GM12878 (cell line): Measurements from ENCODE around the gene KIRREL2. TPM values are rescaled to one million over a fixed set of nuclear protein-coding genes. Genes with fewer than 3 reads are reported as not detected.

ENCODE experiments used
- ATAC-seq: fragments of 200-7000 bp; cut with Tn5 transposase; 3 replicates; pipeline ENCODE4 v1.9.1; 2020; ENCODE audit warnings: mild to moderate bottlenecking, moderate library complexity
- BruUV-seq: library from RNA; stranded (reverse); fragments of 400-500 nt; replicated peaks from 2 replicates; lab custom pipeline; 2021; lab: Mats Ljungman, UMichigan
- CTCF ChIA-PET: fragments of 300-600 bp; sonication (Branson Sonifier 250); formaldehyde crosslinking; extraction: SDS; loops from one replicate; lab custom pipeline; 2021; ENCODE audit warnings: inconsistent platforms; lab: Yijun Ruan, JAX
- POLR2A ChIA-PET: fragments of 350-600 bp; formaldehyde crosslinking; extraction: SDS; loops from one replicate; lab custom pipeline; 2021; ENCODE audit warnings: inconsistent platforms; lab: Charles Lee
- RAD21 ChIA-PET: fragments of 300-600 bp; sonication (Branson Sonifier 250); formaldehyde crosslinking; loops from one replicate; lab custom pipeline; 2023; ENCODE audit warnings: antibody characterized with exemption; ENCODE audit not compliant: unreplicated experiment; lab: Charles Lee
- SMC1A ChIA-PET: fragments of 300-600 bp; sonication (Branson Sonifier 250); formaldehyde crosslinking; loops from one replicate; lab custom pipeline; 2023; ENCODE audit not compliant: unreplicated experiment, uncharacterized antibody; lab: Charles Lee
- DNase-seq: peaks from one replicate; pipeline ENCODE4 v3.0.0-alpha.2; 2011; ENCODE audit warnings: low read depth, low spot score
- FAIRE-seq: peaks from 3 replicates; lab custom pipeline; 2011; peaks lifted over from hg19 to GRCh38; lab: Jason Lieb, UNC
- H2AFZ ChIP-seq: 2 replicates; pipeline ENCODE4 v1.6.0; 2011; ENCODE audit warnings: low read depth, low read length, control low read depth; ENCODE audit not compliant: control insufficient read depth
- H3K27ac ChIP-seq: 2 replicates; pipeline ENCODE4 v1.5.1; 2011; ENCODE audit warnings: control low read depth; ENCODE audit not compliant: control insufficient read depth, insufficient read depth
- H3K27me3 ChIP-seq, 2 experiments: replicated peaks in 1 of 2; 2 replicates each; pipeline versions ENCODE4 v1.6.0 to v1.6.1; 2011; ENCODE audit warnings: low read length in 1 of 2; ENCODE audit not compliant: control insufficient read depth in 2 of 2, insufficient read depth in 2 of 2
- H3K36me3 ChIP-seq, 2 experiments: 2 replicates each; pipeline ENCODE4 v1.5.1; 2011; ENCODE audit warnings: low read length in 1 of 2; ENCODE audit not compliant: control insufficient read depth in 2 of 2, insufficient read depth in 2 of 2
- H3K4me1 ChIP-seq: 2 replicates; pipeline ENCODE4 v1.6.1; 2011; ENCODE audit warnings: mild to moderate bottlenecking, low read length, moderate library complexity, mixed read lengths; ENCODE audit not compliant: control insufficient read depth, insufficient read depth
- H3K4me2 ChIP-seq: 2 replicates; pipeline ENCODE4 v1.6.0; 2011; ENCODE audit warnings: control low read depth; ENCODE audit not compliant: control insufficient read depth, insufficient read depth
- H3K4me3 ChIP-seq: fragments of 200-600 bp; sonication (generic); 2 replicates; pipeline ENCODE4 v1.5.1; 2016
- H3K79me2 ChIP-seq: 2 replicates; pipeline ENCODE4 v1.6.0; 2011; ENCODE audit warnings: low read length; ENCODE audit not compliant: control insufficient read depth, insufficient read depth
- H3K9ac ChIP-seq: 2 replicates; pipeline ENCODE4 v1.8.0; 2011; ENCODE audit warnings: low read length, control low read depth, mixed read lengths; ENCODE audit not compliant: control insufficient read depth, insufficient read depth
- H3K9me3 ChIP-seq: replicated peaks from 3 replicates; pipeline ENCODE4 v1.5.1; 2011; ENCODE audit warnings: mild to moderate bottlenecking, low read length; ENCODE audit not compliant: control insufficient read depth, insufficient read depth
- H4K20me1 ChIP-seq: 2 replicates; pipeline ENCODE4 v1.6.0; 2011; ENCODE audit not compliant: control insufficient read depth, insufficient read depth
- CHD2 ChIP-seq: IDR thresholded peaks from 2 replicates; pipeline ENCODE4 v1.6.1; 2011; ENCODE audit warnings: low read depth, low read length, improper control_type of control experiment, borderline replicate concordance
- E2F4 ChIP-seq: IDR thresholded peaks from 2 replicates; pipeline ENCODE4 v1.6.1; 2012; ENCODE audit warnings: low read depth, low read length, improper control_type of control experiment
- IRF4 ChIP-seq: IDR thresholded peaks from 2 replicates; pipeline ENCODE4 v1.6.1; 2011; ENCODE audit warnings: low read depth, low read length
- KDM1A ChIP-seq: fragments of 200-600 bp; sonication (generic); IDR thresholded peaks from 2 replicates; pipeline ENCODE4 v1.6.1; 2016; ENCODE audit warnings: borderline replicate concordance
- KLF5 ChIP-seq: fragments of 450-650 bp; IDR thresholded peaks from 2 replicates; pipeline ENCODE4 v1.6.1; 2014; ENCODE audit warnings: mild to moderate bottlenecking; ENCODE audit not compliant: partially characterized antibody
- MEF2B ChIP-seq: fragments of 450-650 bp; IDR thresholded peaks from 2 replicates; pipeline ENCODE4 v1.6.1; 2018; ENCODE audit warnings: mild to moderate bottlenecking, moderate library complexity; ENCODE audit not compliant: partially characterized antibody, poor library complexity, severe bottlenecking
- RAD21 ChIP-seq: IDR thresholded peaks from 2 replicates; pipeline ENCODE4 v1.6.1; 2011; ENCODE audit warnings: mild to moderate bottlenecking, low read depth, low read length, moderate library complexity; ENCODE audit not compliant: insufficient read depth
- SREBF2 ChIP-seq: IDR thresholded peaks from 2 replicates; pipeline ENCODE4 v1.6.1; 2012; ENCODE audit warnings: mild to moderate bottlenecking, low read length
- TBL1XR1 ChIP-seq: IDR thresholded peaks from 2 replicates; pipeline ENCODE4 v1.6.1; 2012; ENCODE audit warnings: low read depth, low read length, improper control_type of control experiment
- ZBED1 ChIP-seq: IDR thresholded peaks from 2 replicates; pipeline ENCODE4 v1.6.1; 2016; ENCODE audit warnings: borderline replicate concordance
- ZNF24 ChIP-seq: fragments of 450-650 bp; IDR thresholded peaks from 2 replicates; pipeline ENCODE4 v1.6.1; 2017; ENCODE audit warnings: antibody characterized with exemption, mild to moderate bottlenecking
- ZNF274 ChIP-seq: IDR thresholded peaks from one replicate; pipeline ENCODE4 v1.8.0; 2011; ENCODE audit not compliant: insufficient read length, insufficient read depth
- WGBS: methylation state at CpG from one replicate; pipeline ENCODE4 v1.1.6; 2016; ENCODE audit warnings: low lambda C conversion rate; ENCODE audit not compliant: insufficient replicate concordance, insufficient coverage; ENCODE audit errors: missing lambda C conversion rate; 5-methylcytosine and 5-hydroxymethylcytosine counted together
- in situ Hi-C: fragments of 300-500 bp; cut with MboI; formaldehyde crosslinking; loops from 9 replicates; pipeline ENCODE4 v1.14.3; 2018; ENCODE audit warnings: mixed read lengths
- intact Hi-C: fragments of 100-400 bp; cut with micrococcal nuclease; formaldehyde crosslinking; loops from one replicate; pipeline ENCODE4 v1.14.2; 2022; ENCODE audit not compliant: unreplicated experiment
- polyA plus RNA-seq, 11 experiments: library from polyadenylated mRNA; depleted of rRNA in 4 of 11; unstranded in 6 of 11; stranded (reverse) in 5 of 11; fragments of >200 nt; fragmentation: Nextera tagmentation in 4 of 11; fragmentation: Illumina TruSeq in 1 of 11; extraction: Ambion mirVana in 4 of 11; extraction: Trizol in 1 of 11; gene quantifications; 1 replicate in 1 of 11; 2 replicates in 10 of 11; pipeline versions ENCODE4 v1.2.1 to v1.2.3, GENCODE V29; 2011 to 2016; ENCODE audit warnings: inconsistent platforms in 2 of 11, missing spikeins in 2 of 11, low read depth in 1 of 11
- total RNA-seq, 4 experiments: library from RNA; depleted of rRNA in 3 of 4; stranded (reverse); fragments of >200 nt in 3 of 4; fragmentation: Illumina TruSeq in 1 of 4; extraction: Trizol in 1 of 4; gene quantifications; 2 replicates each; pipeline versions ENCODE4 v1.2.1 to v1.2.3, GENCODE V29; 2013 to 2021
- TF ChIP-seq, protein P1 (sequence below): IDR thresholded peaks from 2 replicates; pipeline ENCODE4 v1.6.1; 2011; ENCODE audit warnings: mild to moderate bottlenecking, low read depth, low read length, moderate library complexity; ENCODE audit not compliant: insufficient replicate concordance
- TF ChIP-seq, protein P2 (sequence below): fragments of 450-650 bp; IDR thresholded peaks from 2 replicates; pipeline ENCODE4 v1.6.1; 2018; ENCODE audit warnings: borderline replicate concordance, mild to moderate bottlenecking; ENCODE audit not compliant: partially characterized antibody
- TF ChIP-seq, protein P3 (sequence below): IDR thresholded peaks from 2 replicates; pipeline ENCODE4 v1.6.1; 2011; ENCODE audit warnings: borderline replicate concordance, low read depth, mild to moderate bottlenecking, moderate library complexity, mixed read lengths, low read length; ENCODE audit not compliant: insufficient read depth; ENCODE audit errors: extremely low read length

The KIRREL2 gene
- total and polyA plus RNA-seq, 10 of the 15 experiments (the other 5 are each of a cell fraction or from before 2014, with no cell fraction given), result 0.03 to 0.06 TPM; not detected in 8

DNA sequence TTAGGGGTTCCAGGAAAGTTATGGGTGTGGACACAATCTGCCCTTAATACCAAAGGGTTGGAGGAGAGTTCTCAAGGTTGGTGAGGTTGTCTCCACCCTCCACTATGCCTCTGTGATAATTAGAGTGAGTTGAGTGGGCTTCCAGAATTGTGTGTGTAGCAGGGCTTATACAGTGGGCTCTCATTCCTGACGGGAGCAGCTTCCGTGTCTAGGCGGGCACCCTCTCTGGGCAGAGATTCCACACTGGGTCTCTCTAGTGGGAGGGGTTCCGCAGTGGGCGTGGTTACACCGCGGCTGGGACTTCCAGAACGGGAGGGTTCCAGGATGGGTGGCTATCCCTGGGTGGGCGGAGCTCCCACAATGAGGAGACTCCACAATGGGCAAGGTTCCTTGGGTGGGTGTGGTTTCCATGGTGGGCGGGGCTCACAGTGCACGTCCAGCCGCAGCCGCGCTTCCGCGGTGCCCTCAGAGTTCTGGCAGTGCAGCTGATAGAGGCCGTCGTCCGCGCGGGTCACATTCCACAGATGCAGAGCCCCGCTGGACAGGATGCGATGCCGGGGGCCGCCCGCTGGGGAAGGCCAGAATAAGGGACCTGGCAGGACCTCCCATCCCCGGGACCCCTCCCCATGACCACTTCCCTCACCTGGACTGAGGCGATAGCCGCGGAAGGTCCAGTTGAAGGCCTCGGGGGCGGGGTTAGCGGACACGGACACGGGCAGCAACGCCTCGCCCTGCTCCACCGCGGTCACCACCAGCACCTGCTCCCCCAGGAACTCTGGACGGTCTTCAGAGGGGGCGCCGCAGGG, 12.8 kb upstream of the KIRREL2 start:
- in situ Hi-C loops (no loop called here), intact Hi-C loops (no loop called here)
- ChIA-PET RAD21 (no interaction called here), CTCF (no interaction called here), POLR2A (no interaction called here), SMC1A (no interaction called here)
- H4K20me1 ChIP-seq, result no peaks in the 10 kb centered on the region
- H3K4me3 ChIP-seq, result no peak overlapping the region
- ATAC-seq (no peak), DNase-seq (no peak), FAIRE-seq (no peak)
- TF ChIP-seq, protein P1, sequence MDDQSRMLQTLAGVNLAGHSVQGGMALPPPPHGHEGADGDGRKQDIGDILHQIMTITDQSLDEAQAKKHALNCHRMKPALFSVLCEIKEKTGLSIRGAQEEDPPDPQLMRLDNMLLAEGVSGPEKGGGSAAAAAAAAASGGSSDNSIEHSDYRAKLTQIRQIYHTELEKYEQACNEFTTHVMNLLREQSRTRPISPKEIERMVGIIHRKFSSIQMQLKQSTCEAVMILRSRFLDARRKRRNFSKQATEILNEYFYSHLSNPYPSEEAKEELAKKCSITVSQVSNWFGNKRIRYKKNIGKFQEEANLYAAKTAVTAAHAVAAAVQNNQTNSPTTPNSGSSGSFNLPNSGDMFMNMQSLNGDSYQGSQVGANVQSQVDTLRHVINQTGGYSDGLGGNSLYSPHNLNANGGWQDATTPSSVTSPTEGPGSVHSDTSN, result no peak
- TF ChIP-seq IRF4, result no peak
- TF ChIP-seq TBL1XR1, result no peak
- TF ChIP-seq CHD2, result no peak
- TF ChIP-seq, protein P2, sequence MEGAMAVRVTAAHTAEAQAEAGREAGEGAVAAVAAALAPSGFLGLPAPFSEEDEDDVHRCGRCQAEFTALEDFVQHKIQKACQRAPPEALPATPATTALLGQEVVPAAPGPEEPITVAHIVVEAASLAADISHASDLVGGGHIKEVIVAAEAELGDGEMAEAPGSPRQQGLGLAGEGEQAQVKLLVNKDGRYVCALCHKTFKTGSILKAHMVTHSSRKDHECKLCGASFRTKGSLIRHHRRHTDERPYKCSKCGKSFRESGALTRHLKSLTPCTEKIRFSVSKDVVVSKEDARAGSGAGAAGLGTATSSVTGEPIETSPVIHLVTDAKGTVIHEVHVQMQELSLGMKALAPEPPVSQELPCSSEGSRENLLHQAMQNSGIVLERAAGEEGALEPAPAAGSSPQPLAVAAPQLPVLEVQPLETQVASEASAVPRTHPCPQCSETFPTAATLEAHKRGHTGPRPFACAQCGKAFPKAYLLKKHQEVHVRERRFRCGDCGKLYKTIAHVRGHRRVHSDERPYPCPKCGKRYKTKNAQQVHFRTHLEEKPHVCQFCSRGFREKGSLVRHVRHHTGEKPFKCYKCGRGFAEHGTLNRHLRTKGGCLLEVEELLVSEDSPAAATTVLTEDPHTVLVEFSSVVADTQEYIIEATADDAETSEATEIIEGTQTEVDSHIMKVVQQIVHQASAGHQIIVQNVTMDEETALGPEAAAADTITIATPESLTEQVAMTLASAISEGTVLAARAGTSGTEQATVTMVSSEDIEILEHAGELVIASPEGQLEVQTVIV, result no peak
- TF ChIP-seq RAD21, result no peak
- no peak for TF ChIP-seq ZNF24
- no peak for TF ChIP-seq ZNF274
- TF ChIP-seq SREBF2, result no peak
- no peak for TF ChIP-seq ZBED1
- no peak for TF ChIP-seq KLF5
- no peak for TF ChIP-seq KDM1A
- TF ChIP-seq, protein P3, sequence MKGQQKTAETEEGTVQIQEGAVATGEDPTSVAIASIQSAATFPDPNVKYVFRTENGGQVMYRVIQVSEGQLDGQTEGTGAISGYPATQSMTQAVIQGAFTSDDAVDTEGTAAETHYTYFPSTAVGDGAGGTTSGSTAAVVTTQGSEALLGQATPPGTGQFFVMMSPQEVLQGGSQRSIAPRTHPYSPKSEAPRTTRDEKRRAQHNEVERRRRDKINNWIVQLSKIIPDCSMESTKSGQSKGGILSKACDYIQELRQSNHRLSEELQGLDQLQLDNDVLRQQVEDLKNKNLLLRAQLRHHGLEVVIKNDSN, result no peak
- no peak for TF ChIP-seq MEF2B
- TF ChIP-seq E2F4, result no peak
- no peaks in the 10 kb centered on the region for H3K36me3 ChIP-seq
- H3K27ac ChIP-seq, result no peak overlapping the region
- no TSS peak for BruUV-seq
- no peaks in the 10 kb centered on the region; the same call in 2 of the 3 replicates for H3K9me3 ChIP-seq
- H3K9ac ChIP-seq, result no peak overlapping the region
- no peak overlapping the region for H2AFZ ChIP-seq
- no peak overlapping the region for H3K4me2 ChIP-seq
- H3K4me1 ChIP-seq, result no peaks in the 10 kb centered on the region
- H3K79me2 ChIP-seq, result no peaks in the 10 kb centered on the region
- 47% methylated on average over 42 of the region's 42 CpGs for WGBS
- peaks cover 3 to 5% of the 10 kb centered on the region in 2 experiments; a peak in 3 of 4 replicates for H3K27me3 ChIP-seq
